ENCODE data around the gene CROCC2.
A peak's percentile ranks its signal among the peaks of the same experiment; 100 is the strongest.

Gene CROCC2

DNA sequence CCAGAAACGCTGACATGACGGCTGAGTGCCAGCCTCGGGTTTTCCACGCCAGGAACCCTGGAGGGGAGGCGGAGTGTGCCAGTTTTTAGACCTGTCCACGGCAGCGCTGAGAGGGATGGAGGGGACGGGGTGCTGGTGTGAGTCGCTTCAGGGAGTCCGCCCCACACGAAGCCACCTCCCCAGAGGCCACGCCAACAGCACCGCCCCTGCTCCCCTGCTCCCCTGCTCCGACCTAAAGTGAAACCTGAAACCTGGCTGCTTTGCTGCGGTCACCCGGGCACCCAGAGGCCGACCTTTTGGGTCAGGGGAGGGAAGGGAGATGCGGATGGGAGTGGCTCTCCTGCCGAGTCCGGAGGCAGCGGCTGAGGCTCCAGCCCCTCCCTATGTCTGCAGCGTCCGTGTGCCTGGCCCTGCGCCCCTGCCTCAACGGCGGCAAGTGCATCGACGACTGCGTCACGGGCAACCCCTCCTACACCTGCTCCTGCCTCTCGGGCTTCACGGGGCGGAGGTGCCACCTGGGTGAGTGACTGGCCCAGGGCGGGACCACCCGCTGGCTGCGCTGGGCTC, 130.3 kb downstream of the CROCC2 start:
- DNase-seq: no peak
- in situ Hi-C loops (cut with MboI; ENCODE audit: low pct_unique_long_range_greater_than_20kb, low sequenced_read_pairs): no loop called here

DNA sequence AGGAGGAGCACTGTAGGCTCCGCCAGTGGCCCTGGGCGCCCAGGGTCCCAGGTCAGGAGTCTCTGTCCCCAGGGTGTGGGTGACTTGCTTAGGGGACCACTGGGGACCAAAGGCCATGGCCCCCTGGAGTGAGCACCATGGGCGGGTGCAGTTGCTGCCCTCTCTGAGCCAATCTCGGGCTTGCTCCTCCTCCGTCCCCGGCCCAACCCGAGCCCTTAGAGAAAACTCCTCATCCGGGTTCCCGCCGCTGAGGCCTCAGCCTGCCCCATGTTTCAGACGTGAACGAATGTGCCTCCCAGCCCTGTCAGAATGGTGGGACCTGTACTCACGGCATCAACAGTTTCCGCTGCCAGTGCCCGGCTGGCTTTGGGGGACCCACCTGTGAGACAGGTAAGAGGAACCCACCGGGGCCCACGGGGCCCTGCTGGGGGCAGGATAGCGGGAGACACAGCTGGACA, 130.9 kb downstream of the CROCC2 start:
- DNase-seq: no peak
- in situ Hi-C loops (cut with MboI; ENCODE audit: low pct_unique_long_range_greater_than_20kb, low sequenced_read_pairs): no loop called here

DNA sequence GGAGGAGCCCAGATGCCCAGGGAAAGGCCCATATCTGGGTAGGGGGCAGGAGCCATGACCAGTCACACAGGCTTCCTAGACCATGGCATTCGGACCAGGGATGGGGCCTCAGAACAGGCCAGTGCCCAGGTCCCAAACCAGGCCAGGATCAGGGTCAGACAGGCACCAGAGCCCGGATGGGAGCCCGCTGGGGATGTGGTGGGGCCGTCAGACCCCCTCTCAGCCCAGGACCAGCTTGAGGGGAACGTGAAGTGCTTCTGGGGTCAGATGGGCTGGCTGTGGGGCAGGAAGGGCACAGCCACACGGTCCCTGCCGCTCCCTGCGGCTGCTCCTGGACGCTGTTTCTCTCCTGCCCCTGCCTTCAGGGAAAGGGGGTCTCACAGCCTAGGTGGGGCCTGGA, 131.4 kb downstream of the CROCC2 start:
- DNase-seq: no peak
- in situ Hi-C loops (cut with MboI; ENCODE audit: low pct_unique_long_range_greater_than_20kb, low sequenced_read_pairs): no loop called here

DNA sequence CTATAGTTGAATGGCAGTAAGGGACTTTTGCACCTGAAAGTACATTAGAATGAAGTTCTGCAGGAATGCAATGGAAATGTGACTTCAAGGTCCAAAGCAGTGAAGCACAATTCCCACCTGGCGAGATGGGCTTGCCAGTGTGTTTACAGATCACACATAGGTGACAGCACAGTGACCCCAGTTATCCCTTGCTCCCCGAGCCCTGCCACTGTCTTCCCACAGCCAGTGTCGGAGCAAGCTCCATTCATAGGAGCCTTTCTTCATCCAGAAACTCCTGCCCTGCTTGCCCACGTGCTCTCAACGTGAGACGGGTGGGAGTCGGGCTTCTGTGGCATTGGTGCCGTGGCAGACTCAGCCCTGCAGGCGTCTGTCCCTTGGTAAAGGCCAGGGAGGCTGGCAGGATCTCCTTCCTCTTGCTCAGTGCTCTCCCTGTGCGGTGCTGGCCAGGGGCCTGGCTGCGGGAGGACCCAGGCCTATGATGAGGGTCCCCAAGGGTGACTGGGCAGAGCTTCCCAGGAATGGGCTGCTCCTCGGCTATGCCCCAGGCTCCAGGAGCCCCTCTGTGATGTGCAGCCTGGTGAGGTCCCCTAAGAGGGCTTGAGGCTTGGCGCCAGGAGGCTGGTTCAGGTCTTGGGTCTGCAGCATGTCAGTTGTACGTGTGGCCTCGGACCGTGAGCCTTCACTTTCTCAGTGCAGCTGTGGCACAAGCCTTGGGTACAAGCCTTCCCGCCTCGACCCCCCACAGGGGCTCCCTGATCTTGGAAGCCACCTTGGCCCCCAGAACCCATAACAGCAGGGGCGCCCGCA, 132.4 kb downstream of the CROCC2 start:
- DNase-seq: no peak
- in situ Hi-C loops (cut with MboI; ENCODE audit: low pct_unique_long_range_greater_than_20kb, low sequenced_read_pairs): no loop called here

DNA sequence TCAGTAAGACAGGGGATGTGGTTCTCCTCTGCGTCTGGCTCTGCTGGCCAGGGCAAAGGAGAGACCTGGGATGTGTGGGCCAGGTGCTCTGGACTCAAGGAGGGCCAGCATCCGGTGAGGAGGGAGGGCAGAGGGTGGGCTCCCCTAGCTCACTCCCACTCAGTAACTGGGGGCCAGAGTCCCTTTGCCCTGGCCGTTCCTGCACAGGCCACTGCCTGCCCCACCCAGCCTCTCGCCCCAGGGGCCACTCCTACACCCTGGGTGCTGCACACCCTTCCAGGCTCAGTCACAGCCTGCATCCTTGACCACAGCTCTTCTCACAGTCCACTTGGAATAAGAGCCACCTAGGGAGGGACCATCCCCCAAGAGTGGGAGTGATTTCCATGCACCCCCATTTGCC, 133.3 kb downstream of the CROCC2 start:
- in situ Hi-C loops (cut with MboI; ENCODE audit: low pct_unique_long_range_greater_than_20kb, low sequenced_read_pairs): no loop called here

DNA sequence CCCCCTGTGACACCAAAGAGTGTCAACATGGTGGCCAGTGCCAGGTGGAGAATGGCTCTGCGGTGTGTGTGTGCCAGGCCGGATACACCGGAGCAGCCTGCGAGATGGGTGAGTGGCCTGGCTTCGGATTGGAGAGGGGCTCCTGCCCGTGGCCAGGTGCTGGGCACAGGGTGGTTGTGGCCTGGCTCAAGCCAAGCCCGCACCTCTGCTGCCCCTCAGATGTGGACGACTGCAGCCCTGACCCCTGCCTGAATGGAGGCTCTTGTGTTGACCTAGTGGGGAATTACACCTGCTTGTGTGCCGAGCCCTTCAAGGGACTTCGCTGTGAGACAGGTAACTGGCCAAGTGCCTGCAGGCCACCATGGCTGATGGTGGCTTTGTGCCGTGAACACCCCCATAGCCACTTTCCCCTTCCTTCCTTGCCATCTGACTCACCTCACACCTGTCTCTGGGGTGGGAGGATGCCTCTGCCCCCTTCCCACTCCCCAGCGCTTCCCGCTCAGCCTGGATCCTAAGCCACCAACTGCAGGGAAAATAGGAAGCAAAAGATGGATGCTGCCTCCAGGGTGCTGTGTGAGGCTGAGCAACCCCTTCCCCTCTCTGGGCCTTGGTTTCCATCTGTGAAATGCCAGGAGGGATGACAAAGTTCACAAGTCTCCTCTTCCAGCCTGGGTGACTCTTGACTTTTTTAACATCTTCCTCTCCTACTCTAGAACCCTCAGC, 134.1 kb downstream of the CROCC2 start:
- no peak for DNase-seq
- in situ Hi-C loops (cut with MboI; ENCODE audit: low pct_unique_long_range_greater_than_20kb, low sequenced_read_pairs): no loop called here

More for the DNA sequence above, 133.3 kb downstream of the CROCC2 start:
- no peak for DNase-seq

DNA sequence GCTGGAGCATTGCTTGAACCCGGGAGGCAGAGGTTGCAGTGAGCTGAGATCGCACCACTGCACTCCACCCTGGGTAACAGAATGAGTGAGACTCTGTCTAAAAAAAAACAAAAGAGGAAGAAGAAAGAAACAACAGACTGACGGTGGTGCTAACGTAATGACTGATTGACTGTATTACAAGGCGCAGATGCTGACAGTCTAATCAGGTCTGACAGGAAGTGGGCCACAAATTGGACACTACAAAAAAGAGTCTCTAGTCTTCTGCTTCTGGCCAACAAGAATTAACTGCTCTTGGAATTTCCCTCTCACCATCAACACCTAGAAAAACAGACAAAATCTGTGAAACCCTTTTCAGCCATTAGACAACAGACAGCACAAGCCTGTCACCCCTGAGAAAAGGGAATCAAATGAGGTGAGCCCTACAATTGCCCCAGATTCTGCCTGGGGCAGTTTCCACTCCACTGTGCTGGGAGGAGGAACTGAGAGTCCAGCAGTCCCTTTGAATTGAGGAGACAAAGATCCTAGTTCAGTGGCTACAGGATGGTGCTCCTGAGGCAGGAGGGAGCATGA, 135.5 kb downstream of the CROCC2 start:
- peak; percentile 47 for DNase-seq
- in situ Hi-C loops (cut with MboI; ENCODE audit: low pct_unique_long_range_greater_than_20kb, low sequenced_read_pairs): no loop called here

Measured in KBM-7 (cell line).